Osteocyte (in vitro differentiated cells): ENCODE results near the gene CACHD1. TPM values are rescaled to one million over a fixed set of nuclear protein-coding genes. Genes with fewer than 3 reads are reported as not detected.

Source experiments
- DNase-seq: peaks from one replicate; pipeline ENCODE4 v3.0.0; 2021; ENCODE audit warnings: mixed read lengths; ENCODE audit not compliant: unreplicated experiment; ENCODE audit errors: extremely low spot score
- H3K27ac Mint-ChIP-seq: one replicate; pipeline ENCODE4 v1.8.0; 2021; ENCODE audit warnings: mild to moderate bottlenecking, mixed read lengths; ENCODE audit not compliant: unreplicated experiment
- H3K27me3 Mint-ChIP-seq: one replicate; pipeline ENCODE4 v1.8.0; 2021; ENCODE audit warnings: mixed read lengths; ENCODE audit not compliant: unreplicated experiment
- H3K36me3 Mint-ChIP-seq: one replicate; pipeline ENCODE4 v1.8.0; 2021; ENCODE audit warnings: mixed read lengths; ENCODE audit not compliant: unreplicated experiment
- H3K4me1 Mint-ChIP-seq: one replicate; pipeline ENCODE4 v1.8.0; 2021; ENCODE audit warnings: mixed read lengths; ENCODE audit not compliant: unreplicated experiment
- H3K4me3 Mint-ChIP-seq: one replicate; pipeline ENCODE4 v1.8.0; 2021; ENCODE audit warnings: mild to moderate bottlenecking, moderate library complexity, mixed read lengths; ENCODE audit not compliant: unreplicated experiment
- H3K9me3 Mint-ChIP-seq: one replicate; pipeline ENCODE4 v1.8.0; 2021; ENCODE audit warnings: mixed read lengths; ENCODE audit not compliant: unreplicated experiment
- total RNA-seq: library from RNA; stranded (reverse); gene quantifications from 2 replicates; pipeline ENCODE4 v1.2.1, GENCODE V29; 2021
- TF ChIP-seq, protein P1 (sequence below): fragments of 200-600 bp; sonication (generic); IDR thresholded peaks from 2 replicates; pipeline ENCODE4 v1.5.0; 2021; ENCODE audit warnings: antibody characterized with exemption, mild to moderate bottlenecking, moderate library complexity

The CACHD1 gene
- total RNA-seq, 1 donor from 2014 or later: 5.5 TPM

GRCh38 chr1:64437453-64437852 is 32.5 kb upstream of the CACHD1 start:
- peaks cover 15% of the 10 kb centered on the region for H3K27me3 Mint-ChIP-seq
- H3K4me1 Mint-ChIP-seq: no peaks in the 10 kb centered on the region
- H3K9me3 Mint-ChIP-seq: no peaks in the 10 kb centered on the region
- no peaks in the 10 kb centered on the region for H3K36me3 Mint-ChIP-seq
- TF ChIP-seq, protein P1, sequence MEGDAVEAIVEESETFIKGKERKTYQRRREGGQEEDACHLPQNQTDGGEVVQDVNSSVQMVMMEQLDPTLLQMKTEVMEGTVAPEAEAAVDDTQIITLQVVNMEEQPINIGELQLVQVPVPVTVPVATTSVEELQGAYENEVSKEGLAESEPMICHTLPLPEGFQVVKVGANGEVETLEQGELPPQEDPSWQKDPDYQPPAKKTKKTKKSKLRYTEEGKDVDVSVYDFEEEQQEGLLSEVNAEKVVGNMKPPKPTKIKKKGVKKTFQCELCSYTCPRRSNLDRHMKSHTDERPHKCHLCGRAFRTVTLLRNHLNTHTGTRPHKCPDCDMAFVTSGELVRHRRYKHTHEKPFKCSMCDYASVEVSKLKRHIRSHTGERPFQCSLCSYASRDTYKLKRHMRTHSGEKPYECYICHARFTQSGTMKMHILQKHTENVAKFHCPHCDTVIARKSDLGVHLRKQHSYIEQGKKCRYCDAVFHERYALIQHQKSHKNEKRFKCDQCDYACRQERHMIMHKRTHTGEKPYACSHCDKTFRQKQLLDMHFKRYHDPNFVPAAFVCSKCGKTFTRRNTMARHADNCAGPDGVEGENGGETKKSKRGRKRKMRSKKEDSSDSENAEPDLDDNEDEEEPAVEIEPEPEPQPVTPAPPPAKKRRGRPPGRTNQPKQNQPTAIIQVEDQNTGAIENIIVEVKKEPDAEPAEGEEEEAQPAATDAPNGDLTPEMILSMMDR: no peak
- no peak for DNase-seq
- H3K27ac Mint-ChIP-seq: no peak overlapping the region
- no peak overlapping the region for H3K4me3 Mint-ChIP-seq

DNA sequence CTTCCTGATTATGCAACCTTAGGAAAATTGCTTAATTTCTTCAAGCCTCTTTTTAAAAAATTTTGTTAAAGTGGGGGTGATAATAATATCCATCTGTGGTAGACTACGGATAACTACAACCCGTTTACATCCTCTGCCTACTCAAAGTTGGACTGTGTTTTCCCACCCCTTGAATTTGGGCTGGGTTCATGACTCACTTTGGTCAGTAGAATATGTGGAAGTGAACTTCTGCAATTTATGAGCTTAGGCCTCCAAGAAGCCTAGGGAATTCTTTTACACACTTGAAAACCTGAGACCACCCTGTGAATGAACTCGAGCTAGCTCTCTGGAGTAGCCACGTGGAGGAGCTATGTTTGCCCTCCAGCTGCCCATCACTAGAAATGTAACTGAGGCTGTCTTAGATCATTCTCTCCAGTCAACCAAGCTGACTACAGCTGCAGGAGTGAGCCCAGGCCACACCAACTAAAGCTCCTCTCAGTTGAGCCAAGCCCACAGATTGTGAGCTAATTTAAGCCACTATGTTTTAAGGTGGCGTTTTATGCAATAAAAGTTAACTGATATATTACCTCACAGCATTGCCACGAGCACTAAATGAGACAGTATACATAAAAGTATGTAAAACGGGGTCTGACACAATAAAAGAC is 29.6 kb upstream of the CACHD1 start:
- Mint-ChIP-seq H3K4me3 (no peak overlapping the region), H3K36me3 (no peaks in the 10 kb centered on the region), H3K27ac (no peak overlapping the region), H3K27me3 (peaks cover 10% of the 10 kb centered on the region), H3K4me1 (no peaks in the 10 kb centered on the region), H3K9me3 (no peaks in the 10 kb centered on the region)
- TF ChIP-seq, protein P1: no peak
- DNase-seq: no peak

DNA sequence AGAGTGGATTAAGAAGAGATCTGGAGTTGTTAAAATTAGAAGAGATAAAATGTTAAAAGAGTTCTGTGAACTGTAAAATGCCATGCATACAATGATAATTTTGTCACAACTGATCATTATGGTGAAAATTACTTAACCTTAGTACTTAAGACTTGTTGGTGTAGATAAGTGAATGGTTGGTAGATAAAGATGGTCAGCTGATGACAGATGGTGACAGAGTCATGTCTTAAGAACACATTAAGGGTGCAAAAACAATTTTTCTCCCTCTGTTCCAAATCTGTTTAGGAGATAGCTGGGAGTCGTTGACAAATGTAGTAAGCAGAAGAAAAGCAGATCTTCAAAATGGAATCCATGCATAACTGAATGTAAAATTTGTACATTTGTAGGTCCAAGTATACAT is 18.5 kb upstream of the CACHD1 start:
- DNase-seq: no peak
- peaks cover 48% of the 10 kb centered on the region for H3K27me3 Mint-ChIP-seq
- no peaks in the 10 kb centered on the region for H3K36me3 Mint-ChIP-seq
- H3K4me1 Mint-ChIP-seq: no peaks in the 10 kb centered on the region
- no peak overlapping the region for H3K4me3 Mint-ChIP-seq
- no peaks in the 10 kb centered on the region for H3K9me3 Mint-ChIP-seq
- no peak overlapping the region for H3K27ac Mint-ChIP-seq
- TF ChIP-seq, protein P1: no peak

DNA sequence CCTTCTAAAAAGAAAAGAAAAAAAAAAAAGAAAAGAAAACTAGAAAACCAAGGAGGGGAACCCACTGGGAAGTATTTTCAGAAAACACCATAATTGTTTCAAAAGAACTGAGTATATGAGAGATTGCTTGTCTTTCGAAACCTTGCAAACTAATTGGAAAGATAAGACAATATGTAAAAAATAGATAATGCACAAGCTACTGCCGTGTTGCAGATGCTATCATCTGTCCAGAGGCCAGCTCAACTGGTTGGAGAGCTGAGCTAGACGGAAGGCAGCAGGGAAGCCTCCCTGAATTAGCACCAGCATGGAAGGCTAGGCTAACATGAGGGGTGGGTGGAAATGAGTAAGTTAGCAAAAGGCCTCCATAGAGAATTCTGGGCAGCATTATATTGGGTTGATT is 16.2 kb upstream of the CACHD1 start:
- Mint-ChIP-seq H3K27ac (no peak overlapping the region), H3K9me3 (no peaks in the 10 kb centered on the region), H3K27me3 (peaks cover 30% of the 10 kb centered on the region), H3K4me1 (no peaks in the 10 kb centered on the region), H3K4me3 (no peak overlapping the region), H3K36me3 (no peaks in the 10 kb centered on the region)
- TF ChIP-seq, protein P1: no peak
- DNase-seq: no peak

DNA sequence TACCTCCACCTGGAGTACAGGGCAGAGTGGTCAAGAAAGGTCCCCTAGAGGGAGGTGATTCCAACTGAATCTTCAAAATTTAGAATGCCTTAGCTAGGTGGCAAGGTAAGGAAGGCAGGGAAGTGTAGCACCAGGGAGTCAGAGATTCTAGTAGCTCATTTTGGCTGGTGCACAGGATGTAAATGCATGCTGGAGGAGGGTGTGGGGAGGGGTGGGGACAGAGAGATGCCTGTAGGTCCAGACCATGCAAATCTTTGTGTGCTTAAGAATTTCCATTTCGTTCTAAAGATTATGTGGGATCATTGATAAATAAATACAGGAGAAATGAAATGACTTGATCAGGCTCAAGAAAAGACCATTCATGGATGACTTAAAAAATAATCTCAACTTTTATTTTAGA is 11.0 kb upstream of the CACHD1 start:
- peaks cover 12% of the 10 kb centered on the region for H3K27me3 Mint-ChIP-seq

More for the DNA sequence above, 11.0 kb upstream of the CACHD1 start:
- no peak overlapping the region for H3K27ac Mint-ChIP-seq
- H3K4me1 Mint-ChIP-seq: no peaks in the 10 kb centered on the region
- no peak for DNase-seq
- H3K4me3 Mint-ChIP-seq: no peak overlapping the region
- no peaks in the 10 kb centered on the region for H3K36me3 Mint-ChIP-seq
- TF ChIP-seq, protein P1: no peak
- no peaks in the 10 kb centered on the region for H3K9me3 Mint-ChIP-seq
